ENCODE measurements around the gene LRP1-AS.

DNA sequence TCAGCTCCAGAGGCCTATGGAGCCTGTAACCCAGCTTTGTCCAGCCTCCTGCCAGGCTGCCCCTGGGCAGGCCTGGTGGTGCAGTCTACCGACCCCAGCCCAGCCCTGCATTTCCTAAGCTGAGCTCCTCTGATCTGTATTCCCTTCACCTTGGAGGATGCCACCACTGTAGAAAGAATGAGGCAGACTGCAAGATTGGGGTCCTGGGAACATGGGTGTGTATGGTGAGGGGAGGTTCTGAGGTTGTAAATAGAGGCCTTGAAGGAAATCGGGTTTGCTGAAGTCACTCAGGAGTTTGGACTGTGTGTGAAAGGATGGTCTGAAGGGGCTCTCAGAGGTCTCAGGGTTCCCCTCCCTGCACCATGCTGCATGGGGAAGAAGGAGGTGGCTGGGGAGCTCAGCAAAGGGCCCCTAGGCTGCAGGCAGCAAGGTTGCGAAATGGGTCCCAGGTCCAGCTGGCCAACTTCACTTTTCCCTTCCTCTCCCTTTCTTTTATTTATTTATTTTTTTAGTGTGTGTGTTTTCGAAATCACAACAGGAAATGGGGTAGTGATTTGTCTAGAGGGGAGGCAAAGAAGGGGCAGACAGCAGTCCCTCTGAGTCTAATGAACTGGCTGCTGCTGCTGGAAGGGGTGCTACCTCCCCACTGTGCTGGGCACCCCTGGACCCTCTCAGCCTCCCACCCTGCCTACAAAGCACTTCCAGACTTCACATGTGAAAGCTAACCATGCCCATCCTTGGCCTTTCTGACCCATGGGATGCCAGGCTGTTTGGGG is 1.2 kb upstream of the LRP1-AS start:
- TF ChIP-seq EZH2 (optimal IDR thresholded peaks at IDR 0.05; ENCODE audit: low read depth, low read length): no peak
- TF ChIP-seq, protein P1, sequence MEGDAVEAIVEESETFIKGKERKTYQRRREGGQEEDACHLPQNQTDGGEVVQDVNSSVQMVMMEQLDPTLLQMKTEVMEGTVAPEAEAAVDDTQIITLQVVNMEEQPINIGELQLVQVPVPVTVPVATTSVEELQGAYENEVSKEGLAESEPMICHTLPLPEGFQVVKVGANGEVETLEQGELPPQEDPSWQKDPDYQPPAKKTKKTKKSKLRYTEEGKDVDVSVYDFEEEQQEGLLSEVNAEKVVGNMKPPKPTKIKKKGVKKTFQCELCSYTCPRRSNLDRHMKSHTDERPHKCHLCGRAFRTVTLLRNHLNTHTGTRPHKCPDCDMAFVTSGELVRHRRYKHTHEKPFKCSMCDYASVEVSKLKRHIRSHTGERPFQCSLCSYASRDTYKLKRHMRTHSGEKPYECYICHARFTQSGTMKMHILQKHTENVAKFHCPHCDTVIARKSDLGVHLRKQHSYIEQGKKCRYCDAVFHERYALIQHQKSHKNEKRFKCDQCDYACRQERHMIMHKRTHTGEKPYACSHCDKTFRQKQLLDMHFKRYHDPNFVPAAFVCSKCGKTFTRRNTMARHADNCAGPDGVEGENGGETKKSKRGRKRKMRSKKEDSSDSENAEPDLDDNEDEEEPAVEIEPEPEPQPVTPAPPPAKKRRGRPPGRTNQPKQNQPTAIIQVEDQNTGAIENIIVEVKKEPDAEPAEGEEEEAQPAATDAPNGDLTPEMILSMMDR (IDR thresholded peaks at IDR 0.05; ENCODE audit: low read length): no peak

All from MM.1S (cell line).